Measurements from ENCODE around the gene NTRK3. TPM values are rescaled to one million over a fixed set of nuclear protein-coding genes. Genes with fewer than 3 reads are reported as not detected.

The NTRK3 gene
- total RNA-seq, 1 experiment from 2014 or later = not detected

GRCh38 chr15:87910301-87910700 lies 346.2 kb downstream of the NTRK3 start:
- BruUV-seq (replicated peaks) = no TSS peak
- intact Hi-C loops (cut with micrococcal nuclease; ENCODE audit: unreplicated experiment) = no loop called here
- DNase-seq = no peak
- TF ChIP-seq CTCF (IDR thresholded peaks at IDR 0.05; ENCODE audit: unreplicated experiment) = no peak
- CTCF ChIA-PET = no interaction called here
- Mint-ChIP-seq H3K36me3 (ENCODE audit: insufficient read depth, unreplicated experiment) (no peaks in the 10 kb centered on the region), H3K9me3 (ENCODE audit: low read depth, unreplicated experiment) (peaks cover 27% of the 10 kb centered on the region), H3K27ac (ENCODE audit: unreplicated experiment) (no peak overlapping the region), H3K27me3 (ENCODE audit: unreplicated experiment) (no peaks in the 10 kb centered on the region), H3K4me1 (ENCODE audit: low read depth, unreplicated experiment) (no peaks in the 10 kb centered on the region), H3K4me3 (ENCODE audit: low read depth, unreplicated experiment) (no peak overlapping the region)

GRCh38 chr15:87907676-87908446 lies 348.7 kb downstream of the NTRK3 start:
- peaks cover 23% of the 10 kb centered on the region for H3K9me3 Mint-ChIP-seq (ENCODE audit: low read depth, unreplicated experiment)
- TF ChIP-seq CTCF (IDR thresholded peaks at IDR 0.05; ENCODE audit: unreplicated experiment) = no peak
- H3K36me3 Mint-ChIP-seq (ENCODE audit: insufficient read depth, unreplicated experiment) = no peaks in the 10 kb centered on the region
- no peak overlapping the region for H3K27ac Mint-ChIP-seq (ENCODE audit: unreplicated experiment)
- no peaks in the 10 kb centered on the region for H3K4me1 Mint-ChIP-seq (ENCODE audit: low read depth, unreplicated experiment)
- H3K4me3 Mint-ChIP-seq (ENCODE audit: low read depth, unreplicated experiment) = no peak overlapping the region
- BruUV-seq (replicated peaks) = no TSS peak
- no peaks in the 10 kb centered on the region for H3K27me3 Mint-ChIP-seq (ENCODE audit: unreplicated experiment)
- DNase-seq = no peak
- CTCF ChIA-PET = no interaction called here
- intact Hi-C loops (cut with micrococcal nuclease; ENCODE audit: unreplicated experiment) = no loop called here

- no TSS peak for BruUV-seq (replicated peaks)
- intact Hi-C loops (cut with micrococcal nuclease; ENCODE audit: unreplicated experiment) = no loop called here
- no peak for DNase-seq
- no peak for TF ChIP-seq CTCF (IDR thresholded peaks at IDR 0.05; ENCODE audit: unreplicated experiment)
- no peaks in the 10 kb centered on the region for H3K4me1 Mint-ChIP-seq (ENCODE audit: low read depth, unreplicated experiment)
- peaks cover 23% of the 10 kb centered on the region for H3K9me3 Mint-ChIP-seq (ENCODE audit: low read depth, unreplicated experiment)
- no peak overlapping the region for H3K4me3 Mint-ChIP-seq (ENCODE audit: low read depth, unreplicated experiment)
- no peak overlapping the region for H3K27ac Mint-ChIP-seq (ENCODE audit: unreplicated experiment)
- no peaks in the 10 kb centered on the region for H3K27me3 Mint-ChIP-seq (ENCODE audit: unreplicated experiment)
- H3K36me3 Mint-ChIP-seq (ENCODE audit: insufficient read depth, unreplicated experiment) = no peaks in the 10 kb centered on the region
- CTCF ChIA-PET = no interaction called here
These were observed 350.1 kb downstream of the NTRK3 start for GRCh38 chr15:87906444-87906843.

DNA sequence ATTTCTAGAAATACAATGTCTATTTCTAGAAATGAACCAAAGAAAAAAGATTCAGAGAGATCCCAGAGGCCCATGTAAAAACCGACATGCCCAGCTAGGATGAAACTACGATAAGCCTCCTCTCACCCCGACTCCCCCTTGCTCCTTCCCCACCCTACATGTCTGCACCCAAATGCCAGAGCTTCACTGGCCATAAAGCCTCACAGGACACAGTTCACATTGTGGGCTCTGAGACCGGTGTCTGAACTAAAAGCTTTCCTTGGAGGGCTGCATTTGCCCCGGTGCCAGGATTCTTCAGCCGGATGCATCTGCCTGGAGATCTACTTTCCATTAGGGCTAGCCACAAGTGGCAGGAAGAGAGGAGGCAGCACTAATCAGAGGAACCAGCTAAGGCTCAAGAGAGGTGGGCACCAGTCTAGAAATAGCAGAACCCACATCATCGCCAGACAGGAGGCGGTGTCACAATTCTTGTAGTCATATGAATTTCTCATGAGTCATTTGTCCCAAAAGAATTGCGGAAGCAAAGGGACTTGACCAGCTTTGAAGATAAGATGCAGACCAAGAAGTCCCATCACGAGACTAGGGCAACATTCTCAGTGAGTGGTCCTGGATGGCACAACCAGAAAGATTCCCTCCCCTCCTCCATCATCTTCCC lies 353.6 kb downstream of the NTRK3 start:
- Mint-ChIP-seq H3K27ac (ENCODE audit: unreplicated experiment) (no peak overlapping the region), H3K27me3 (ENCODE audit: unreplicated experiment) (no peaks in the 10 kb centered on the region), H3K36me3 (ENCODE audit: insufficient read depth, unreplicated experiment) (no peaks in the 10 kb centered on the region), H3K4me3 (ENCODE audit: low read depth, unreplicated experiment) (no peak overlapping the region), H3K9me3 (ENCODE audit: low read depth, unreplicated experiment) (peaks cover 12% of the 10 kb centered on the region), H3K4me1 (ENCODE audit: low read depth, unreplicated experiment) (no peaks in the 10 kb centered on the region)
- intact Hi-C loops (cut with micrococcal nuclease; ENCODE audit: unreplicated experiment) = no loop called here
- BruUV-seq (replicated peaks) = no TSS peak
- no peak for TF ChIP-seq CTCF (IDR thresholded peaks at IDR 0.05; ENCODE audit: unreplicated experiment)
- CTCF ChIA-PET = no interaction called here
- DNase-seq = no peak
